ENCODE measurements around the gene PARD3. TPM values are rescaled to one million over a fixed set of nuclear protein-coding genes. Genes with fewer than 3 reads are reported as not detected.

The PARD3 gene
- total RNA-seq, 2 donors from 2014 or later = 59.6 to 74.6 TPM

- H3K27ac Mint-ChIP-seq = no peak overlapping the region
- no peak overlapping the region for H3K4me3 Mint-ChIP-seq
- peaks cover 4% of the 10 kb centered on the region for H3K27me3 Mint-ChIP-seq (ENCODE audit: insufficient read depth)
- no peak overlapping the region for H3K27ac ChIP-seq (ENCODE audit: low read depth, low read length)
- no peaks in the 10 kb centered on the region for H3K27me3 ChIP-seq (ENCODE audit: control insufficient read depth, insufficient read depth, low read length, poor library complexity, severe bottlenecking)
- H3K36me3 ChIP-seq (ENCODE audit: control insufficient read depth, insufficient read depth, low read length) = no peaks in the 10 kb centered on the region
- H3K9me3 ChIP-seq (ENCODE audit: control insufficient read depth, low read length) = peaks cover 6% of the 10 kb centered on the region
- no peaks in the 10 kb centered on the region for H3K36me3 Mint-ChIP-seq (ENCODE audit: low read depth)
- no peak overlapping the region for H3K4me3 ChIP-seq (ENCODE audit: low read length)
- 86 to 96% methylated on average over 7 to 9 of the region's 9 CpGs for WGBS, 2 experiments (ENCODE audit: insufficient coverage in 1 of 2, insufficient read length in 1 of 2)
- no peak for TF ChIP-seq CTCF (conservative IDR thresholded peaks at IDR 0.05)
- no peak overlapping the region for H3K9ac ChIP-seq (ENCODE audit: extremely low read depth, low read length, poor library complexity, severe bottlenecking)
- H3K4me1 ChIP-seq (ENCODE audit: control insufficient read depth, insufficient read depth, low read length) = peaks cover 7% of the 10 kb centered on the region
- H3K4me1 Mint-ChIP-seq = peaks cover 15% of the 10 kb centered on the region
- DNase-seq = no peak
- peaks cover 11% of the 10 kb centered on the region for H3K9me3 Mint-ChIP-seq
Observed at GRCh38 chr10:34102893-34103506, 712.1 kb downstream of the PARD3 start.

- Histone ChIP-seq H3K9me3 (ENCODE audit: control insufficient read depth, low read length) (peaks cover 6% of the 10 kb centered on the region), H3K27ac (ENCODE audit: low read depth, low read length) (no peak overlapping the region), H3K9ac (ENCODE audit: extremely low read depth, low read length, poor library complexity, severe bottlenecking) (no peak overlapping the region), H3K36me3 (ENCODE audit: control insufficient read depth, insufficient read depth, low read length) (no peaks in the 10 kb centered on the region), H3K4me1 (ENCODE audit: control insufficient read depth, insufficient read depth, low read length) (peaks cover 7% of the 10 kb centered on the region), H3K27me3 (ENCODE audit: control insufficient read depth, insufficient read depth, low read length, poor library complexity, severe bottlenecking) (no peaks in the 10 kb centered on the region), H3K4me3 (ENCODE audit: low read length) (no peak overlapping the region)
- H3K4me3 Mint-ChIP-seq = no peak overlapping the region
- H3K4me1 Mint-ChIP-seq = peaks cover 17% of the 10 kb centered on the region
- no peak overlapping the region for H3K27ac Mint-ChIP-seq
- no peak for DNase-seq
- peaks cover 11% of the 10 kb centered on the region for H3K9me3 Mint-ChIP-seq
- H3K36me3 Mint-ChIP-seq (ENCODE audit: low read depth) = no peaks in the 10 kb centered on the region
- no peak for TF ChIP-seq CTCF (conservative IDR thresholded peaks at IDR 0.05)
- 92 to 94% methylated on average over 13 to 15 of the region's 15 CpGs for whole genome bisulfite sequencing, 2 experiments (ENCODE audit: insufficient coverage in 1 of 2, insufficient read length in 1 of 2)
- H3K27me3 Mint-ChIP-seq (ENCODE audit: insufficient read depth) = peaks cover 2% of the 10 kb centered on the region
Observed at GRCh38 chr10:34102237-34102673, 712.8 kb downstream of the PARD3 start.

- H3K4me1 ChIP-seq (ENCODE audit: control insufficient read depth, insufficient read depth, low read length) = peaks cover 7% of the 10 kb centered on the region
- 93 to 95% methylated on average over 3 to 5 of the region's 5 CpGs for WGBS, 2 experiments (ENCODE audit: insufficient coverage in 1 of 2, insufficient read length in 1 of 2)
- H3K36me3 ChIP-seq (ENCODE audit: control insufficient read depth, insufficient read depth, low read length) = no peaks in the 10 kb centered on the region
- no peak overlapping the region for H3K9ac ChIP-seq (ENCODE audit: extremely low read depth, low read length, poor library complexity, severe bottlenecking)
- H3K27me3 ChIP-seq (ENCODE audit: control insufficient read depth, insufficient read depth, low read length, poor library complexity, severe bottlenecking) = no peaks in the 10 kb centered on the region
- H3K4me3 ChIP-seq (ENCODE audit: low read length) = no peak overlapping the region
- H3K4me3 Mint-ChIP-seq = no peak overlapping the region
- no peak overlapping the region for H3K27ac Mint-ChIP-seq
- no peaks in the 10 kb centered on the region for H3K27me3 Mint-ChIP-seq (ENCODE audit: insufficient read depth)
- H3K4me1 Mint-ChIP-seq = peaks cover 17% of the 10 kb centered on the region
- peaks cover 11% of the 10 kb centered on the region for H3K9me3 ChIP-seq (ENCODE audit: control insufficient read depth, low read length)
- DNase-seq = no peak
- TF ChIP-seq CTCF (conservative IDR thresholded peaks at IDR 0.05) = no peak
- no peak overlapping the region for H3K27ac ChIP-seq (ENCODE audit: low read depth, low read length)
- H3K36me3 Mint-ChIP-seq (ENCODE audit: low read depth) = no peaks in the 10 kb centered on the region
- H3K9me3 Mint-ChIP-seq = peaks cover 12% of the 10 kb centered on the region
Observed at GRCh38 chr10:34101001-34101400, 714.1 kb downstream of the PARD3 start.

Measured in endodermal cell (in vitro differentiated cells).